Endothelial cell of umbilical vein (primary cell): ENCODE measurements around the gene ERCC1. TPM values are rescaled to one million over a fixed set of nuclear protein-coding genes. Genes with fewer than 3 reads are reported as not detected.

Source experiments
- BruUV-seq: library from RNA; stranded (reverse); fragments of 400-500 nt; replicated peaks from 2 replicates; lab custom pipeline; 2021; lab: Mats Ljungman, UMichigan
- CTCF ChIA-PET: fragments of 300-600, 350-600 bp; sonication (Branson Sonifier 250); formaldehyde crosslinking; loops from one replicate; lab custom pipeline; 2021; ENCODE audit warnings: antibody characterized with exemption, inconsistent platforms; lab: Charles Lee
- POLR2A ChIA-PET: fragments of 300-600, 350-600 bp; sonication (Branson Sonifier 250); formaldehyde crosslinking; loops from one replicate; lab custom pipeline; 2021; ENCODE audit warnings: antibody characterized with exemption, inconsistent platforms; lab: Charles Lee
- DNase-seq: peaks from one replicate; pipeline ENCODE4 v3.0.0-alpha.2; 2011; ENCODE audit warnings: low read depth, low spot score
- FAIRE-seq: peaks from 2 replicates; lab custom pipeline; 2011; peaks lifted over from hg19 to GRCh38; lab: Jason Lieb, UNC
- H2AFZ ChIP-seq: 2 replicates; pipeline ENCODE4 v1.6.0; 2012; ENCODE audit warnings: low read depth, low read length, control low read depth, inconsistent platforms
- H3K27ac ChIP-seq: 2 replicates; pipeline ENCODE4 v1.5.1; 2011; ENCODE audit warnings: low read depth, mild to moderate bottlenecking, control low read depth, low read length, moderate library complexity; ENCODE audit not compliant: insufficient read depth
- H3K27me3 ChIP-seq, 2 experiments: 2 replicates each; pipeline versions ENCODE4 v1.6.0 to v1.6.1; 2011; ENCODE audit warnings: low read length in 2 of 2, mixed read lengths in 1 of 2; ENCODE audit not compliant: control insufficient read depth in 2 of 2, insufficient read depth in 2 of 2
- H3K36me3 ChIP-seq, 2 experiments: 2 replicates in 1 of 2; 3 replicates in 1 of 2; pipeline ENCODE4 v1.5.1; 2011; ENCODE audit warnings: low read length in 2 of 2, mild to moderate bottlenecking in 1 of 2, moderate library complexity in 1 of 2; ENCODE audit not compliant: control insufficient read depth in 2 of 2, insufficient read depth in 2 of 2; ENCODE audit errors: extremely low read depth in 1 of 2
- H3K4me1 ChIP-seq: 3 replicates; pipeline ENCODE4 v1.5.1; 2011; ENCODE audit warnings: mild to moderate bottlenecking, low read length; ENCODE audit not compliant: control insufficient read depth, insufficient read depth; ENCODE audit errors: extremely low read depth
- H3K4me2 ChIP-seq: 2 replicates; pipeline ENCODE4 v1.6.1; 2011; ENCODE audit warnings: low read length, control low read depth, mixed read lengths; ENCODE audit not compliant: insufficient read depth
- H3K4me3 ChIP-seq, 3 experiments: fragments of 200-600 bp in 1 of 3; sonication (generic), shearing (Covaris generic) in 1 of 3; replicated peaks in 1 of 3; 2 replicates each; pipeline ENCODE4 v1.5.1; 2011 to 2016; ENCODE audit warnings: control low read depth in 3 of 3, low read length in 3 of 3, mild to moderate bottlenecking in 2 of 3, inconsistent platforms in 1 of 3, low read depth in 1 of 3, moderate library complexity in 1 of 3; ENCODE audit not compliant: insufficient read depth in 1 of 3
- H3K79me2 ChIP-seq: 2 replicates; pipeline ENCODE4 v1.6.0; 2012; ENCODE audit warnings: low read length, inconsistent platforms; ENCODE audit not compliant: control insufficient read depth, insufficient read depth
- H3K9ac ChIP-seq: replicated peaks from 2 replicates; pipeline ENCODE3; 2011; ENCODE audit warnings: low read length, control low read depth; ENCODE audit not compliant: insufficient read depth; ENCODE audit errors: extremely low read depth
- H3K9me1 ChIP-seq: replicated peaks from 3 replicates; pipeline ENCODE4 v1.6.0; 2011; ENCODE audit warnings: mild to moderate bottlenecking, low read length; ENCODE audit not compliant: control insufficient read depth, insufficient read depth; ENCODE audit errors: extremely low read depth
- H3K9me3 ChIP-seq: replicated peaks from 2 replicates; pipeline ENCODE4 v1.5.1; 2012; ENCODE audit warnings: low read length, inconsistent platforms; ENCODE audit not compliant: control insufficient read depth, insufficient read depth
- H4K20me1 ChIP-seq: replicated peaks from 2 replicates; pipeline ENCODE3; 2011; ENCODE audit warnings: mild to moderate bottlenecking, low read length; ENCODE audit not compliant: control insufficient read depth, insufficient read depth; ENCODE audit errors: extremely low read depth
- EZH2 ChIP-seq: IDR thresholded peaks from 2 replicates; pipeline ENCODE4 v1.6.1; 2012; ENCODE audit warnings: borderline replicate concordance, low read depth, mild to moderate bottlenecking, moderate library complexity, low read length, inconsistent platforms; ENCODE audit not compliant: severe bottlenecking
- FOS ChIP-seq: IDR thresholded peaks from 2 replicates; pipeline ENCODE4 v1.6.1; 2011; ENCODE audit warnings: mild to moderate bottlenecking, low read length, moderate library complexity, borderline replicate concordance; ENCODE audit not compliant: insufficient read depth
- GATA2 ChIP-seq: IDR thresholded peaks from 2 replicates; pipeline ENCODE4 v1.7.0; 2011; ENCODE audit warnings: low read depth, mild to moderate bottlenecking, moderate library complexity, mixed read lengths, low read length; ENCODE audit not compliant: insufficient read length, insufficient read depth
- JUN ChIP-seq: IDR thresholded peaks from 2 replicates; pipeline ENCODE4 v1.6.1; 2011; ENCODE audit warnings: borderline replicate concordance, low read depth; ENCODE audit not compliant: insufficient read length, insufficient read depth
- MYC ChIP-seq: IDR thresholded peaks from one replicate; pipeline ENCODE4 v1.6.1; 2011; ENCODE audit warnings: mild to moderate bottlenecking, low read depth, low read length
- POLR2A ChIP-seq: IDR thresholded peaks from 2 replicates; pipeline ENCODE4 v1.6.1; 2012; ENCODE audit warnings: low read depth, mild to moderate bottlenecking, control low read depth, low read length
- POLR2AphosphoS5 ChIP-seq: IDR thresholded peaks from 2 replicates; pipeline ENCODE4 v1.6.1; 2012; ENCODE audit warnings: low read depth, mild to moderate bottlenecking, control low read depth, low read length, moderate library complexity; ENCODE audit not compliant: insufficient read depth
- dilution Hi-C: fragments of 300-500 bp; cut with MboI; formaldehyde crosslinking; loops from one replicate; pipeline ENCODE4 v1.15.0; 2019; ENCODE audit warnings: low sequenced_read_pairs; ENCODE audit not compliant: extremely low pct_ligation_motif_present
- intact Hi-C: fragments of 100-400 bp; cut with micrococcal nuclease; formaldehyde crosslinking; loops from one replicate; pipeline ENCODE4 v1.10.0; 2022
- polyA plus RNA-seq, 4 experiments: library from polyadenylated mRNA; depleted of rRNA in 3 of 4; stranded (reverse) in 3 of 4; unstranded in 1 of 4; fragments of >200 nt; gene quantifications; 2 replicates each; pipeline versions ENCODE4 v1.2.1 to v1.2.3, GENCODE V29; 2011 to 2012; ENCODE audit warnings: missing spikeins in 1 of 4
- total RNA-seq: library from RNA; stranded (reverse); gene quantifications from 2 replicates; pipeline ENCODE4 v1.2.3, GENCODE V29; 2021
- TF ChIP-seq, protein P1 (sequence below), 2 donors: IDR thresholded peaks; 1 replicate in 1 of 2; 2 replicates in 1 of 2; pipeline ENCODE4 v1.5.1; 2011; ENCODE audit warnings: low read length in 2 of 2, mild to moderate bottlenecking in 2 of 2, moderate library complexity in 2 of 2, control low read depth in 1 of 2, inconsistent platforms in 1 of 2, low read depth in 1 of 2; ENCODE audit not compliant: insufficient read depth in 1 of 2; ENCODE audit errors: extremely low read depth in 1 of 2
- TF ChIP-seq, protein P2 (sequence below): IDR thresholded peaks from 2 replicates; pipeline ENCODE4 v1.6.1; 2011; ENCODE audit not compliant: insufficient read depth, insufficient read length

Gene ERCC1
- total and polyA plus RNA-seq, 2 donors (not counting 3 experiments of a cell fraction or from before 2014, with no cell fraction given): 81.8 to 126 TPM

DNA sequence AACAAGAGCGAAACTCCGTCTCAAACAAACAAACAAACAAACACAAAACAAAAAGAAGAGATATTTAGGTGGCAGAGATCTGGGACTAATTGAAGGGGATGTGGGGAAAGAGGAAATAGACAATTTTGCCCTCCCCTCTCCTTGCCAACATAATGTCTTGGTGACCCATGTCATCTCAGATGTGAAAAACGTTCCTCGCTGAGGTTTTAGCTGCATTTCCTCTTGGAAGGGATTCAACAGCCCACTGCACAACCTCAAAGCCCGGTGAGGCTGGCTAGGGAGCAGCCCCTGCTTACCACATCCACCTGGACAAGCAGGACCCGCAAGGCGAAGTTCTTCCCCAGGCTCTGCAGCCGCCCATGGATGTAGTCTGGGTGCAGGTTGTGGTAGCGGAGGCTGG, 4.9 kb downstream of the ERCC1 start:
- Histone ChIP-seq H3K79me2 (peaks cover 27% of the 10 kb centered on the region), H3K27ac (no peak overlapping the region), H3K4me1 (peaks cover 13% of the 10 kb centered on the region), H3K36me3 (peaks cover 5 to 16% of the 10 kb centered on the region in 2 experiments), H3K9me1 (no peaks in the 10 kb centered on the region), H3K9me3 (no peaks in the 10 kb centered on the region), H3K4me2 (no peak overlapping the region), H3K9ac (no peak overlapping the region), H3K27me3 (no peaks in the 10 kb centered on the region), H2AFZ (no peak overlapping the region), H3K4me3 (no peak overlapping the region), H4K20me1 (no peaks in the 10 kb centered on the region)
- ChIA-PET POLR2A (no interaction called here), CTCF (no interaction called here)
- DNase-seq: no peak
- dilution Hi-C loops: no loop called here
- BruUV-seq: no TSS peak
- FAIRE-seq: no peak
- intact Hi-C loops: no loop called here
- TF ChIP-seq, protein P1, sequence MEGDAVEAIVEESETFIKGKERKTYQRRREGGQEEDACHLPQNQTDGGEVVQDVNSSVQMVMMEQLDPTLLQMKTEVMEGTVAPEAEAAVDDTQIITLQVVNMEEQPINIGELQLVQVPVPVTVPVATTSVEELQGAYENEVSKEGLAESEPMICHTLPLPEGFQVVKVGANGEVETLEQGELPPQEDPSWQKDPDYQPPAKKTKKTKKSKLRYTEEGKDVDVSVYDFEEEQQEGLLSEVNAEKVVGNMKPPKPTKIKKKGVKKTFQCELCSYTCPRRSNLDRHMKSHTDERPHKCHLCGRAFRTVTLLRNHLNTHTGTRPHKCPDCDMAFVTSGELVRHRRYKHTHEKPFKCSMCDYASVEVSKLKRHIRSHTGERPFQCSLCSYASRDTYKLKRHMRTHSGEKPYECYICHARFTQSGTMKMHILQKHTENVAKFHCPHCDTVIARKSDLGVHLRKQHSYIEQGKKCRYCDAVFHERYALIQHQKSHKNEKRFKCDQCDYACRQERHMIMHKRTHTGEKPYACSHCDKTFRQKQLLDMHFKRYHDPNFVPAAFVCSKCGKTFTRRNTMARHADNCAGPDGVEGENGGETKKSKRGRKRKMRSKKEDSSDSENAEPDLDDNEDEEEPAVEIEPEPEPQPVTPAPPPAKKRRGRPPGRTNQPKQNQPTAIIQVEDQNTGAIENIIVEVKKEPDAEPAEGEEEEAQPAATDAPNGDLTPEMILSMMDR (IDR thresholded peaks at IDR 0.05; ENCODE audit: extremely low read depth in 1 of 2, insufficient read depth in 1 of 2, low read depth in 1 of 2, low read length in 2 of 2): no peak
- TF ChIP-seq FOS: no peak
- TF ChIP-seq MYC: no peak
- TF ChIP-seq POLR2AphosphoS5: no peak
- TF ChIP-seq EZH2: no peak
- no peak for TF ChIP-seq POLR2A
- TF ChIP-seq GATA2: no peak
- TF ChIP-seq, protein P2, sequence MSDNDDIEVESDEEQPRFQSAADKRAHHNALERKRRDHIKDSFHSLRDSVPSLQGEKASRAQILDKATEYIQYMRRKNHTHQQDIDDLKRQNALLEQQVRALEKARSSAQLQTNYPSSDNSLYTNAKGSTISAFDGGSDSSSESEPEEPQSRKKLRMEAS: no peak
- TF ChIP-seq JUN: no peak
